Raji (cell line): Measurements from ENCODE around the gene TMEM117.

ENCODE experiments used
- POLR2A ChIP-seq: IDR thresholded peaks from 2 replicates; pipeline ENCODE4 v1.6.1; 2011; ENCODE audit warnings: low read depth, low read length, control low read depth; ENCODE audit not compliant: insufficient read depth

The TMEM117 gene

GRCh38 chr12:43869184-43869583, 33.3 kb downstream of the TMEM117 start:
- no peak for TF ChIP-seq POLR2A

- TF ChIP-seq POLR2A, result no peak
Observed at GRCh38 chr12:43872396-43872795, 36.5 kb downstream of the TMEM117 start.

GRCh38 chr12:43878050-43878449, 42.2 kb downstream of the TMEM117 start:
- no peak for TF ChIP-seq POLR2A

- TF ChIP-seq POLR2A, result no peak
Observed at GRCh38 chr12:43880547-43880946, 44.7 kb downstream of the TMEM117 start.

- TF ChIP-seq POLR2A, result no peak
Observed at GRCh38 chr12:43882578-43883178, 46.8 kb downstream of the TMEM117 start.

- TF ChIP-seq POLR2A, result no peak
Observed at GRCh38 chr12:43883311-43883710, 47.4 kb downstream of the TMEM117 start.

GRCh38 chr12:43883748-43884147, 47.9 kb downstream of the TMEM117 start:
- TF ChIP-seq POLR2A, result no peak

GRCh38 chr12:43884683-43885410, 49.0 kb downstream of the TMEM117 start:
- no peak for TF ChIP-seq POLR2A

GRCh38 chr12:43887397-43887796, 51.5 kb downstream of the TMEM117 start:
- no peak for TF ChIP-seq POLR2A

GRCh38 chr12:43891856-43892574, 56.1 kb downstream of the TMEM117 start:
- no peak for TF ChIP-seq POLR2A

- no peak for TF ChIP-seq POLR2A
Observed at GRCh38 chr12:43893670-43894069, 57.8 kb downstream of the TMEM117 start.

GRCh38 chr12:43895580-43896206, 59.8 kb downstream of the TMEM117 start:
- TF ChIP-seq POLR2A, result no peak

- no peak for TF ChIP-seq POLR2A
Observed at GRCh38 chr12:43896496-43896895, 60.6 kb downstream of the TMEM117 start.

- TF ChIP-seq POLR2A, result no peak
Observed at GRCh38 chr12:43898474-43898873, 62.6 kb downstream of the TMEM117 start.

GRCh38 chr12:43899574-43899973, 63.7 kb downstream of the TMEM117 start:
- TF ChIP-seq POLR2A, result no peak

GRCh38 chr12:43903686-43904085, 67.8 kb downstream of the TMEM117 start:
- TF ChIP-seq POLR2A, result no peak
